ENCODE measurements around the gene NIFK.
"Not testable (repeated sequence)": the region's sequence is repeated elsewhere in the genome, so short reads cannot be mapped to it uniquely, and the experiment has no call there.

NIFK gene

DNA sequence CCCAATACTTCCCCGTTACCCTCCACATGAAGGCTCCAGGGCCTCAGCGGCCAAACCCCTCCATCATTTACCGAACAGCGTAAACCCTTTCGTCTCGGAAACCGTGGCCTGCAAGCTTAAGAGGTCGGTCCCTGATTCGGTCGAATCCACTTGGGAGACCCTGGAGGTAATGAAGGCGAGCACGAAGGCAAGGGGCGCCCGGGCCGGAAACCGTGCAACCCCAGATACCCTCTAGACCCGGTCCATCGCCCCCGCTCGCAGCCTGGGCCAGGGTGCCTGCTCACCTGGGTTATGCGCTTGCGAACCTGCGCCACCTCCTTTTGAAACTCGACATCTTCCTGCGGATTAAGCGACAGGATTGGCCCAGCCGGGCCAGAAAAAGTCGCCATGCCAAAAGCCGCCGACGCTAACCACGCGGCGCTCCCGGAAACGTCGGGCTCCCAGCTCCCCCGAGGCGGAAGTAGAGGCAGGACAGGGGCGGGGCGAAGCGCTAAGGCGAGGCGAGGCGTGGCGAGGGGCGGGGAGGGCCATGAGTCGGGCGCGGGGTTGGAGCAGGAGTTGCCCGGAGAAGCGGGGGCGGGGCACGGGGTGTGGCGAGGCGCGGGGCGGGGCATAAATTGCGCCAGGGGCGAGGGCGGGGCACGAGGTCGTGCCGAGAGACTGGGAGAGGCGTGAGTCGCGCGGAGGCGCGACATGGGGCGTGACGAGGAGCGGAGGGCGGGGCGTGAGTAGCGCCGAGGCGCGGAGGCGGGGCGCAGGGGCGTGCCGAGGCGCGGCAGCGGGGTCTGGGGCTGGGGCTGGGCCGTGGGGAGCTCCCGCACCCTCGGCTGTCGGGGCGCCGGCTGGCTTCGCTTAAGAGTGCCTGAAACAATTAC lies at the start of gene NIFK:
TSS of gene NIFK (minus strand) at position 414 of the 875 bp plus-strand sequence. CDS start at position 389, 25 bp downstream.
- peak; percentile 99 for DNase-seq

DNA sequence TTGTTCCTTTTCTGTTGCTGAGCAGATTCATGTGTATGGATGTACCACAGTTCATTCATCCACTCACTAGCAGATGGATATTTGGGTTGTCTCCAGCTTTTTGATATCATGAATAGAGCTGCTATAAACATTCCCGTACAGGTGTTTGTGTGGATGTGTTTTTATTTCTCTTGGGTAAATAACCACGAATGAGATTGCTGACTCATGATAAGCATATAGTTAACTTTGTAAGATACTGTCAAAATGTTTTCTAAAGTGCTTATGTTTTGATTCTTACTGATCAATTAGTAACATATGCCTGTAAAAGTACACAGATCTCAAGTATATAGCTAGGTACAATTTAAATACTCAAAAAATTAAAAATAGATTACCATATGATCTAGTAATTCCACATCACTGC lies 46.5 kb upstream of the NIFK start:
- DNase-seq = no peak

DNA sequence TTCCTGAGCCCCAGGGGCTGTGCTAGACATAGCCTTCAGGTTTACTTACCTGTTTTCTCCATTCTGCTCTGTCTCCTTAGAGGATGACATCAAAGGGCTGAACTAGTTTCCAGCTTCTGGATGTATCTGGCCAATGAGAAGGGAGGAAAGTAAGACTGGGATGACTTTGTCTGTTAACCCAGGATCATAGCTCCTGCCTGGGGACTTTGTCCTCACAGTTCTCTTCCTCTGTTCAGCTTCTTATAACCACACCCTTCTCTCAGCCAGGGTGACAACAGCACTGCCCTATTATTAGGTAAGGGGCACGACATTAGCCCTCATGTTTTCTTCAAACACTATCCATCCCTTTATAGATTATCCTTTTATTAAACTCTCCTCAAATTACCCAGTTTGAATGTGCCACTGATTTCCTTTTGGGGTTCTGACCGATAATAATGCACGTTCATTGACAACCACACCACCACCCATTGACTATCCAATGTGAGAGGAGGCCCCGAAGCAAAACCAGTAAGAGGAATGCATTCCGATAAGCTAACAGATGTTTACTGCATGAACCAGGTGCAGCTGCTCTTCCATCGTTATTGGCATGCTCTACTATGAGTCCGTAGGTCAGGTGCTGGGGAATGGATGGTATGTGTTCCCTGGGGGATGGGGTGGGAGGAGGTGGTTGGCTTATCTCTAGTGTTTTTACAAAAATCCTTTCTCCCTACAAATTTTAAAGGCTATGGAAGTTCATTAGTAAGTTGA lies 42.2 kb upstream of the NIFK start:
- no peak for DNase-seq

DNA sequence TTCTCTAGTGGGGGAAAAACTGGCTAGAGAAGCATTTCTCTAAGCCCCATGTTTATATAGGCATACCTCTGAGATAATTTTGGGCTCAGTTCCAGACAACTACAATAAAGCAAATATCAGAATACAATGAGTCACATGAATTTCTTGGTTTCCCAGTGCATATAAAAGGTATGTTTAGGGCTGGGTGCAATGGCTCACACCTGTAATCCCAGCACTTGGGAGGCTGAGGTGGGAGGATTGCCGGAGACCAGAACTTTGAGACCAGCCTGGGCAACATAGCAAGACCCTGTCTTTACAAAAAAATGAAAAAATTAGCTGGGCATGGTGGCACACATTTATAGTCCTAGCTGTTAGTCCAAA lies 41.0 kb upstream of the NIFK start:
- DNase-seq = no peak

DNA sequence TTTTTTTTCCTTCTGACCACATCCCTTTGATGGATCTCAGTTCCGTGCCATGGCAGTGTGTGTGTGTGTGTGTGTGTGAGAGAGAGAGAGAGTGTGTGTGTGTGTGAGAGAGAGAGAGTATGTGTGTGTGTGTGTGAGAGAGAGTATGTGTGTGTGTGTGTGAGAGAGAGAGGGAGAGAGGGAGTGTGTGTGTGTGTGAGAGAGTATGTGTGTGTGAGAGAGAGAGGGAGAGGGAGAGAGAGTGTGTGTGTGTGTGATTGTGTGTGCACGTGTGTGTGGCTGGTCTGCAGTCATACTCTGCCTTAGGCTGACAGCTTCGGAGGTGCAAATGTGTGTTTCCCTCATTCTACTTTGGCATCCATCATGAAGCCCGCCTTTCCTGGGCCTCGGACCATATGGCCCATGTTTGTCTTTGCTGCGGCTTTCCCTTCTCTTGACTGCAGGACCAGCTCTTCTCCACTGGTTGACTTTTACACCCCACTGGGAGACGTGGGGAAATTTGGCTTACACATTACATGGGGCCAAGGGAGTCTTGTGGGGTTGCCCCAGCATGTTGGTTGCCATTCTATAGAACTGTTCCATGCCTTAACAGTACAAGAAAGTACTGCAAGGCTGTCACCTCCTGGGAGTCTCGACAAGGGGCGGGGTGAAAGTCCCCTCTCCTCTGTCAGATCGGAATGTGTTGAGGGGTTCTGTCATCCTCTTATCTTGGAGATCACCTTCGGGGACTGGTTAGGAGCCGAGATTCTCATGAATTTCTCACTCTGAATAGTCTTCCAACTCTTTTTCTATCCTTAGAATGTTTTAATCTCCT lies 40.4 kb upstream of the NIFK start:
- DNase-seq = no peak

DNA sequence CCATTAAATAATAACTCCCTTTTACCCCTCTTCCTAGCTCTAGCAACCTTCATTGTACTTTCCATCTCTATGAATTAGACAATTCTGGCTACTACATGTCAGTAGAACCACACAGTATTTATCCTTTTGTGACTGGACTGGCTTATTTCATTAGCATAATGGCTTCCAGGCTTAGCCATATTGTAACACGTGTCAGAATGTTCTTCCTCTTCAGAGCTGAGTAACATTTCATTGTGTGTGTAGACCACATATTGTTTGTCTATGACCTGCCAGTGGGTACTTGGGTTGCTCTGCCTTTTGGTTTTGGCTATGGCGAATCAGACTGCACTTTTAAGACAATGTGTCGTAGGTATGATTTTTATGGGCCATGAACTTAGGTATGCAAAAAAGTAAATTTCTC lies 39.7 kb upstream of the NIFK start:
- DNase-seq = no peak

DNA sequence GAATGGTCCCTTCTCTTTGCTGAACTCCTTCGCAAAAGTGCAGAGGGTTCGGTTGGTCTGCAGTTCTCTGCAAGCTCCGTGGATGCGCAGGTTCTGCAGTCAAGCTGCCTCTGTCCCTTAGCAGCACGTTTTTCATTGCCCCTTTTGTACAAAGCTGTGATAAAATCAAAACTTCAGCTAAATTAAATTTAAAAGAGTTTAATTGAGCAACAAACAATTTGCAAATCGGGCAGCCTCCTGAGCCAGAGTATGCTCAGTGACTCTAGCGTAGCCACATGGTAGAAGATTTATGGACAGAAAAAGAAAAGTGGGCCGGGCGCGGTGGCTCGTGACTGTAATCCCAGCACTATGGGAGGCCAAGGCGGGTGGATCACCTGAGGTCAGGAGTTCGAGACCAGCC lies 37.6 kb upstream of the NIFK start:
- no peak for DNase-seq

DNA sequence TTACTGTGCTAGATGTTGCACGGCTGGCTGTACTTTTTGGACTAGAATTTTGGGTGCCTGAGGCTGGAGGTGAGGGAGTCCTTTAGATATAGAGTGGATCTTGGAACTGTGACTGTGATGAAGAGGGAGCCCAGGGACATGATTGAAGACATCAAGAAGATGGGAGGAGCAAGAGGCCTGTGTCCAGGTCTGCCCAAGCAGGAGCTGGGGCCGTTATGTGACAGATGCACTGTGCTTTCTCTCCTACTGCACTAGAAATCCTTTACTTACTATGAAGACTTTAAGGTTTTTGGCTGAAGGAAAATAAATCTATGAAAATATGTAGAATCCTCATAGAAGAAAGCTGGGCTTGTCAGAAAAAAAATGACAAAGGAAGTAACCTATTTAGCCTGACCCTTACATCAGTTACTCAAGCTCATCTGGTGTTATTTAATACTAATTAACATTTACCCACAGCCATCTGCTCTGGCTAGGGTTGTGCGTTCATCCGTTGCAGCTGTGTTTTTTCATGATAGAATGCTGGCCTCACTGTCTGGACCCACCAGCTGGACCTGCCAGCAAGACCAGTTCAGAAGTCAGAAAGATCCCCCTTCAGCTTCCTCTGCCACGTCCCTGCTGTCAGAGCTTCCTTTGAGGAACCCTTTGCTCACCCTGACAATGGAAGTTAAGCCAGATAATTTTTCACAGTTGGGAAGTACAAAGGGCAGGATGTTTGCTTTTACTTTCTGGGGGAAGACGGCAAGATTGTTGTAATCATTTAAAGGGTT lies 35.5 kb upstream of the NIFK start:
- no peak for DNase-seq

DNA sequence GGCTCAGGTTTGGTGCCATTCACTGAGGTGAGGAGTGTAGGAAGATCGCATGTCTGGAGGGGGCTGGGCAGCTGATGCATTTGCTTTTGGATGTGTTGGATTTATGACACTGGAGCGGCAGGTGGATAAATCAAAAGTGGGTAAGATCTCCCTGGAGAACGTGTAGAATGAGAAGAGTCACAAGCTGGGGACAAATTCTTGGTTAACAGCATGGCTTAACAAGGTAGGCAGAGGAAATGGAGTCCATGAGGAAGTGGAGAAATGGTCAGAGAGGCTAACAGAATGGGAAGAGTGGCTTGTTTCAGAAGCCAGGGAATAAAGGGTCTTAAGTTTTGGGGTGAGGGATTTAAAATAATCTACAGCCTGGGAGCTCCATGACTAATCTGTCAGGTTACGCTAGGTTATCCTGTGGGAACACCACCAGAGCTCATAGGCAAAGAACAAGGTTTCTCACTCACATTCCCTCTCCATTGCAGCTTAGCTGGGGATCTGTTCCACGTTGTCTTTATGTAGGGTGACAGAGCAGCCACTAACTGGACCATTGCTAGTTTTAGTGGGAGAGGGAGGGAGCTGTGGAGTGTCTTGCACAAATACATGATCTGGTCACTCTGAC lies 31.6 kb upstream of the NIFK start:
- no peak for DNase-seq

DNA sequence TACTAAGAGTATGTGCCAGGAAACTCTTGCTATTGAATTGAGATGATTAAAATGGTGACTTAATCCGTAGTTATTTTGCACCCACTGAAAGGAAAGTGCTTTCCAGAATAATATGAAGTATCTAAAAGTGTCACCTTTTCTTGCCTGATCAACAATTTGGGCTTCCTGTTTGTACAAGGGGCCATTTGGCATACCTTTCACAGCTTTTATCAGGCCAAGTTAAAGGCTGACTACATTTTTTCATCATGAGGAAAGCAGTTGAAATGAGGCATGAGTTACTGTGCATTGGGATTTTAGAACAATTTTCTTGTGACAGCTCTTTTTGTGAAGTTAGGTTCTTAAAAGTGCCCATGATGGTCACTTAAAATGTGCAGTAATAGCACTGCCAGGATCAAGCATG lies 29.9 kb upstream of the NIFK start:
- no peak for DNase-seq

DNA sequence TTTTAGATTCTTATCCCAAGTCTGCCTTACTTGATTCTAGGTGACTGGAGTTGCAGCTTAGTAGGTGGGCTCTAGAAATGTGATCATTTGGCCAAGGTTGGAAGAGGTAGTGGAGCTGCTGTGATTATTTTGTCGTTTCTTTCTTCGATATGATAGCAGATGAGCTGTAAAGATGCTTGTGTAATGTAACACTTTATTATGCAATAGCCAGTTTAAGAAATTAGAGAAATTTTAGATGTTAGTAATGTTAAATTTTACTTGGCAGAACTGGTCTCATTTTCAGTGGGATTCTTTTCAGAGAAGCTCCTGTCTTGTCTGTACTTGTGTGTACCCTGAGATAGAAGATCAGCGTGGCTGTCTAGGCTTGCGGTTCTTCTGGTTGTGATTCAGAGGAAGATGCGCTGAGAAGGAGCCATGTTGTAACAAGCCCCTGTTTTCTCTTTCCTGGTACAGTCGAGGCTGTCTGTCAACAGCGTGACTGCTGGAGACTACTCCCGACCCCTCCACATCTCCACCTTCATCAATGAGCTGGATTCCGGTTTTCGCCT lies 28.1 kb upstream of the NIFK start:
- DNase-seq = no peak

DNA sequence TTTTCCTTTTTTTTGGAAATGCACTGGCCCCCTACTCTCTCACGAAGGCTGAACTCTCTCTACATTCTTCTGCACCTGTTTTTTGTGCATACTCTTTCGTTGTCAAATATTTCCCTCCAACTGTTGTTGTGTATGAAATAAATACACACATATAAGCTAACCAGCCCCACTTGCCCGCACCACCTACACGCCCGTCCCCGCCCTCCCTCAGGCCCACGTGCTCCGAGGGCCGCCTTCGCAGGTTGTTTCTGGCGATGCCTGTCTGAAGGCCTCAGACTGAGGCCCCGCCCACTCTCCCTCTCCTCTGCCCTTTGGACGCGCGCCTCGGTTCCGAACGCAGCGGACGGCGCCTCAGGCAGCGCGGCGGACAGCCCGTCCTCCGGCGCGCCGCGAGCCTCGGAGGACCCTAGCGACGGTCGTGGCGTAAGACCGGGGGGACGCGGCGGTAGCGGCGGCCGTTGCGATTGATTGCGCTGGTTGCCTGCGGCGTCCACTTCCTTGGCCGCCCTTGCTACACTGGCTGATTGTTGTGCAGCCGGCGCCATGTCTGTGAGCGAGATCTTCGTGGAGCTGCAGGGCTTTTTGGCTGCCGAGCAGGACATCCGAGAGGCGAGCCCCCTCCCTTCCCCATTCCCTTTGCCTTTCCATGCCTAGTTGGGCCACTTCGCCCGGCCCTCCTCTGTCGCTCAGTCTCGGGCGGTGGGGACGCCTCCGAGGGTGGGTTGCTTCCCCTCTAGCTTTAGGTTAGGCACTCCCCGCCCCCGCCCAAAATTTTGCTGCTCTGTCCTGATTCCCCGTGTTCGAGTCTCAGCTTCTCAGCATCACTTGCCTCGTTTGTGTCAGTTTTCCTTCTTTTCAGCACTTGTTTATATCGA lies 18.8 kb upstream of the NIFK start, which contains the start of gene TSN:
TSS of gene TSN (plus strand) at position 415 of the 875 bp plus-strand sequence. CDS start at position 544, 129 bp downstream.
- DNase-seq = peak; percentile 95

DNA sequence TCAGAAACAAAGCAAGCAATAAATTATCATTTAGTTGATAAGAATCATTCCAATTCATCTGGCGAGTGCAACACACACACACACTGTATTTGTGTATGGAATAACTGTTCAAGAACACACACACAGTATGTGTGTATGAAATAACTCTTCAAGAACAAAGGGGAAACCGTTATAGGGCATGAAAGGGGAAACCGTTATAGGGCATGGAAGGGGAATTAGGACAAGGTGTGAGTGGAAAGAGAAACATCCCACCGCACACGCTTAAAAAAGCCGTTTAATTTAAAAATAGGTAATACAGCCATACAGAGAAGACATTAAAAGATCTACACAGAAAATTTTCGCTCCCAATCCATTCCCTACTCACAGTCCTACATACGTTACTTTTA lies 18.2 kb upstream of the NIFK start:
- DNase-seq = no peak

DNA sequence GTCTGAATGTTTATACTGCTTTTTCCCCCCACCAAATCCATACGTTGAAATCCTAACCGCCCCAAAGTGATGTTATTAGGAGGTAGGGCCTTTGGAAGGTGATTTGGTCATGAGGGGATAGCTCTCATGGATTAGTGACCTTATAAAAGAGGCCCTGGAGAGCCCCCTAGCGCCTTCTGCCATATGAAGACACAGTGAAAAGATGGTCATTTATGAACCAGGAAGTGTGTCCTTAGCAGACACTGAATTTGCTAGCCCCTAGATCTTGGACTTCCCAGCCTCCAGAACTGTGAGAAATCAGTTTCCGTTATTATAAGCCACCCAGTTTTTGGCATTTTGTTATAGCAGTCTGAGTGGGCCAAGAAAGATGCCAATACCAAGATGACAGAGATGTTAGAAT lies 11.5 kb upstream of the NIFK start:
- DNase-seq = no peak

DNA sequence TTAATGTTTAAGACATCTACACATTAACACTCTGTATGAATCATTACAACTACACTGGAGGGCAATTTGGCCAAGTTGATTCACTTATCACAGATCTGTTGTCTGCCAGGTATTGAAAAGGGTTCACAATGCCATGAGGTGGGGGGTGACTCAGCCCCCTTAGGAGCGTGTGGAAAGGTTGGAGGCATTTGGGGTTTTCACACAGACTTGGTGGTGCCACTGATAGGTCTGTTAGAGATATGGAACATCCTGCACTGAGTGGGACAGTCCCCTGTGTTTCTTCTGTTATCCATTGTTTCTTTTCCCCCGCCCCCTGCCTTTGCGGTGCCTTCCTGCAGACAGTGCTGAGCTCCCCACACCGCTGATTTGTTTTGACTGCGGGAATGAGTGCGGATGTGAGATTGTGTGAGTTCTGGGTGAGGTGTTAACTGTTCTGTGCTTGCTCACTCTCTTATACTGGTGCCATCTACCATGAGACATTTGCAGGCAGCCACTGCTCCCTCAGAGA lies 9.4 kb upstream of the NIFK start:
- DNase-seq = no peak

DNA sequence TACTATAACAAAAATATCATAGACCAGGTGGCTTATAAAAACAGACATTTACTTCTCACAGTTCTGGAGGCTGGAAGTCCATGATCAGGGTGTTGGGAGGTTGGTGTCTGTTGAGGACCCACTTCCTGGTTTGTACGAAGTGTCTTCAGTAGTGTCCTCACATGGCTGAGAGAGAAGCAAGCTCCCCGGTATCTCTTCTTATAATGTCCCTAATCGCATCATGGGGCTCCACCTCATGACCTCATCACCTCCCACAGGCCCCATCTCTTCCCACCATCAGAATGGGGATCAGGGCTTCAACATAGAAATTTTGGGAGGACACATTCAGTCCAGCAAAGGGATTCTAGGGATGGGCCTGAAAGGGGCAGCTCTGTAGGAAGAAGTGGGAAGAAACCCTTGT lies 4.8 kb upstream of the NIFK start:
- no peak for DNase-seq

DNA sequence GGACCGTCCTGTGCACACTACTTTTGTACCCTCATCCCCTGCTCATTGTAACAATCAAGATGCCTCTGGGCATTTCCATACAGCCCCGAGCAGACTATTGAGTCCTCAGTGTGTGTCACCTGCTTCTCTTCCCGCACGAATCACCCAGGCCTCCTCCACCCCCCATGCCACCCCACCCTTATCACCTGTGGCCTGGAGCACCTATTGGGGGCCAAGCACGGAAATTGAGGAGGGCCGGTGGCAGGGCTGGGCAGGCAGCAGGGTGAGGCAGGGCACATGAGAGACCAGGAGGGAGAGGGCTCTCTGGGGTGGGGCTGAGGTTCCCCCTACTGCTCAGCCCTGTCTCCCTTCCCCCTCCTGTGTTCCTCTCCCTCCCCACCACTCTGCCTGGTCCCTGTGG lies 4.3 kb upstream of the NIFK start:
- no peak for DNase-seq

DNA sequence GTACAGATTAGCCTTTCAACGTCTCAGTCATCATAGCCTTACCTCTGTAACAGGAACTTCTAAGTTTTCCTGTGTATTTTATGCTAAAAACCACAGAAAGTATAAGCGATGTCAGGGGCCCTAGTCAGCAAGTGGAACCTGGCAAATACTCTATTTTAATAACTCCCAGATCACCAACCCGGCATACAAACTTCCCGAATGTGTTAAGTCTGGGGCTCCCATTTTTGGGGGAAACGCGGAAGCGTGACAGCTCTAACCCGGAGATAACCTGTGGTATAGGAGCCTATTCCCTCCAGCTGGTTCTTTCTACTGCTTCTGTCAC lies 574 bp downstream of the NIFK start:
- DNase-seq = no peak

DNA sequence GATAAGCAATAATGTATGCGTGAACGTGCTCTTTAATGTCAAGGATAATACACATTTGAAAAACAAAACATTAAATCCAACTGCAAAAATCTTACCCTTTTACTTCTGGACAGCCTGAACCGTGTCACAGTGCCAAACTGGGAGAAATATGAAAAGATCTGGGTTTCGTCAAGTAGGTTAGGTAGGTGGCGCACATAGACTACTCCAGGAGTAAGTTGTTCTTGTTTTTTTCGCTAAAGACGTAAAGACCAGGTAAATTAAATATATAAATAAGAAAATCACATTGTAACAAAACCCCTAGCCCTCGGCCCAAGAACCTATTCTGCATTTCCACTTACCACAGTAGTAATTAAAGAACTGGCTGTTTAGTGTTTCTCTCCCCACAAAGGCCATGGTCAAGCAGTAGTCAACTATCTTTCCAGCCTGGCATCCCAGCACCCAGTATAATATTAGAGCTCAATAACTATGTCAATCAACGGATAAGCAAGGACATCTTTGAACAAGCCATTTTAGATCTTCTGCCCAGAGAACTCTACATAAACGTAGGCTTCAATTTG lies 1.1 kb downstream of the NIFK start:
- no peak for DNase-seq

DNA sequence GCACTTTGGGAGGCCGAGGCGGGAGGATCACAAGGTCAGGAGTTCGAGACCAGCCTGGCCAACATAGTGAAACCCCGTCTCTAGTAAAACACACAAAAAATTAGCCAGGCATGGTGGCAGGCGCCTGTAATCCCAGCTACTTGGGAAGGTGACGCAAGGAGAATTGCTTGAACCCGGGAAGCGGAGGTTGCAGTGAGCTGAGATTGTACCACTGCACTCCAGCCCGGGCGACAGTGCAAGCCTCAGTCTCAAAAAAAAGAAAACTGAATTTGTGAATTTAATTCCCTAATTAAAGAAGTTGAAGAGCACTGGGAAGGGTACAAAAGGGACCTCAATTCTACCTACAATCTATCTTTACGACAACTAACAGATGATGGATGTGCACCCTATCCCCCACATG lies 2.1 kb downstream of the NIFK start:
- not testable (repeated sequence) for DNase-seq

Measured in activated CD4-positive, alpha-beta T cell treated with anti-CD3 and anti-CD28 coated beads for 1 hour (primary cell).